Measurements from ENCODE around the gene ZNF710.

Gene ZNF710

GRCh38 chr15:90019611-90020010 lies 18.5 kb downstream of the ZNF710 start:
- no peak for DNase-seq

DNA sequence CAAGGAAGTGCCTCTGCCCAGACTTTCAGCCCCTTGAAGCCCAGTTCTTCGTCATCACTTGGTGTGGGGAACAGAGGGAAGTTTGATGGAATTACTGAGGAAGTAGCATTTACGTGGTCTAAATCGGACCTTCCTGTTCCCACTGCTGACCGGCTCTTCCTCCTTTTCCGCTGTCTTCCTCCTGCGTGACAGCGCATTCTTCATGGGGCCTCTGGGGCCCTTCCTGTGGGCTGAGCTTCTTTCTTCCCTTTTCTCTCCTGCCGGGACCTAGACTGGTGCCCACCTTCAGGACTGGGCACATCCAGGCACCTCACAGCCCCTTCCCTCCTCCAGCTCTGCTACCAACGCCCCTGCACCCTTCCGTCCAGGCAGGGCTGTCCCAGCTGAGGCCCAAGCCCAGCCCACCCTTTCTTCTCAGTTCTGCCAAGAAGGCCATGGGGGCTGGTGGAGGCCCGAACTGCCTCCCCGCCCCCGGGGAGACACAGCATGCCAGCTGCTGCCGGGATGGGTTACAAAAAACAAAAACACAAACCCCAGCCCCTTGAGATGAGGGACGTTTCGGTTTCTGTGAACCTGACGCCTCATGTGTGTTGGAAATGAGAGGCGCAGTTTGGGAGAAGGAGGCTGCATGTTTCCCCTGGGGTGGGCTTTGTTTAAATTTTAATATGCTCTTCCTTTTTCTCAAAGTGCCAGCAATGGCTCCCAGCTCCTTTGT lies 19.1 kb downstream of the ZNF710 start:
- DNase-seq, result peak; percentile 68 to 78

GRCh38 chr15:90020936-90021507 lies 19.9 kb downstream of the ZNF710 start:
- no peak for DNase-seq

- DNase-seq, result no peak
Measured at GRCh38 chr15:90022345-90022744, 21.2 kb downstream of the ZNF710 start.

- no peak for DNase-seq
Measured at GRCh38 chr15:90022905-90023700, 22.0 kb downstream of the ZNF710 start.

GRCh38 chr15:90024406-90024805 lies 23.3 kb downstream of the ZNF710 start:
- DNase-seq, result no peak

GRCh38 chr15:90025489-90026033 lies 24.4 kb downstream of the ZNF710 start:
- DNase-seq, result peak; percentile 44 to 65

DNA sequence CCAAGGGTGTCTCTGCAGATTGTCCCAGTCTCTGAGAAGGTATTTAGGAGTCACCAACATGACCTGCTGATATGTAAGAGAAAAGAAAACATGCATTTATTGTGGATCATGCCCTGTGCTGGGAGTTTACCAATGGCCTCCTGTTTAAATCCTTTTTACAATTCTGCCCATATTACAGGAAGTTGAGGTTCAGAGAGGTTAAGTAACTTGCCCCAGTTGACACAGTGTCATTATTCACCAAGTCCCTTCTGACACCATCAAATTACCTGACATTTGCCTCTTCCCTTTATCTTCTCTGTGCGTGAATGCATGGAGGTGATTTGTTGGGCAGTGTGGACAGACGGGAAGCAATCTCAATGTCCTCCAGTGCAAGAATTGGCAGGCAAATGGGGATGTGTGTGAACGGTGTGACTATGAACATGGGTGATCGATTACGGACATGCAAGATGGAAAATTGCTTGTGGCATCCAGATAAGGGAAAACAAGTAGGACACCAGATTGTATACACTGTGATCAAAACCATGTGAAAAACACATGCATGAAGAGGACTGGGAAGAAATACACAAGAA lies 27.3 kb downstream of the ZNF710 start:
- DNase-seq, result no peak

- DNase-seq, result no peak
Measured at GRCh38 chr15:90029024-90029423, 27.9 kb downstream of the ZNF710 start.

GRCh38 chr15:90030376-90030775 lies 29.3 kb downstream of the ZNF710 start:
- no peak for DNase-seq

DNA sequence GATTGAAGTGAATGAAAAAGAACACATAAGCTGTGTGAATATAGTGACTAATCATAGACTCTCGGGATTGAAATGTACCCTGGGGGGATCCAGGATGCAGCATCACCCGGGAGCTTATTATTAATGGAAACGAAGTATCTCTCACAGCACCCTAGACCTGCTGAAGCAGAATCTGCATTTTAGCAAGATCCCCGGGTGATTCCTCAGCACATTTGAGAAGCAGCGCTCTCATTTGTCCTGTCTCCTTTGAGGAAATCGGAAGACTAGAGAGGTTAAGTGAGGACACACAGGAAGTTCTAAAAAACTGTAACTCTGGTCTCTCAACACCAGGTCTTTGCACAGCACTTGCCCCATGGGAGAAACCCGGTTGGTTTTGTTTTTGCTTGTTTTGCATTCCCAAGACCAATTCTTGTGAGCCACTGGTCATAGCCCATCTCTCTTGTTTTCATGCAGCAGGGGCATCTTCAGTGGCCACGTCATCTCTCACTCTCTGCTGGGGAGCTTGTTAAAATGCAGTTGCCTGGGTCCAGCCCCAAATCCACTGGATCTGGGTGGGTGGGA lies 30.2 kb downstream of the ZNF710 start:
- peak; percentile 82 to 93 for DNase-seq

DNA sequence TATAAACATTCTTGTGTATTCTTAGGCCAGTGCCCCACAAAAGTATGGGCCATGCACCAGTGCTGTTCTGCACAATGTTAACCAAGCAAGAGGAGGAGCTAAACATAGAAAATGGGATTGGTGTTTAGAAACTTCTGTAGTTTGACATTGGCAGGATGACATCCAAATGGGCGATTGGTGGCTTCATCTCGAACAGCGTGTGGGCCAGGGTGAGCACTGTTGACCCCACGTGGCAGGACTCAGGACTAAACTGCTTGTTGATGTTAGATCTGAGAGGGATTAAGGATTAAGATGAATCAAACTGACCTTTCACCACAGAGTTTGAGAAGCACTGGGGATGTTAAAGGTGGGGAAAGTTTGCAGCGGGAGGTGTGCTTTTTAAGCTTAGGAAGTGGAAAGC lies 31.9 kb downstream of the ZNF710 start:
- no peak for DNase-seq

- no peak for DNase-seq
Measured at GRCh38 chr15:90033448-90033847, 32.3 kb downstream of the ZNF710 start.

DNA sequence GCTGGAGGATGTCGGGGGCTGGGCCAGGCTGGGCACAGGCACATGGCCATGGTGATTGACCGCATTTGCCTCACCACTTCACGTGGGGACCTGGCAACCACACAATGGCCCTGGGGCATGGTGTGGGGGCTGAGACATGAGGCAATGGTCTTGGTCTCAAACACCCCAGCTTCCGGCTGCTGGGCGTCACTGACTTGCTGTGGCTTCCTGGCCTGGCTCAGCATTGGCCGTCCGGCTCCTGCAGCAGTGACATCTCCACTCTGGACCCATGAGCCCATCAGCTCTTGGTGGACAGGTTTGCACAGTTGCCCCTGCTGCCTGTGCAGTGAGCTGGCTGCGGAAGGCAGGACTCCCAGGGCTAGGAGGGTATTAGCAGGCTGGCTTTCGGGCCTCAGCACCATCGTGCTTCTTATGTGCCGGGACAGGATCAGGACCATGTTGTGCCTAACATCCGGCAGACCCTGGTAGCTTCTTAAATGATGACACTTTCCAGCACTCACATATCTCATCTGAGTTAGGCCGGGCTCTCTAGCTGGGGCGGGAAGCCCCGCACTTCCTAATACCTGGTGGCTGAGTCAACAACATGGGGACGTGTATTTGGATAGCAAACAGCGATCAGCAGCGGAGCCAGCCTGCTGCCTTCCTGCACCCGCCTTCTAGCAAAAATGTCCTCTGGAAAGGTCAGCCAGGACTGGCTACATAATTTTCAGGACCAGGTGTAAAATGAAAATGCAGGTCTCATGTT lies 34.1 kb downstream of the ZNF710 start:
- peak; percentile 85 to 94 for DNase-seq

DNA sequence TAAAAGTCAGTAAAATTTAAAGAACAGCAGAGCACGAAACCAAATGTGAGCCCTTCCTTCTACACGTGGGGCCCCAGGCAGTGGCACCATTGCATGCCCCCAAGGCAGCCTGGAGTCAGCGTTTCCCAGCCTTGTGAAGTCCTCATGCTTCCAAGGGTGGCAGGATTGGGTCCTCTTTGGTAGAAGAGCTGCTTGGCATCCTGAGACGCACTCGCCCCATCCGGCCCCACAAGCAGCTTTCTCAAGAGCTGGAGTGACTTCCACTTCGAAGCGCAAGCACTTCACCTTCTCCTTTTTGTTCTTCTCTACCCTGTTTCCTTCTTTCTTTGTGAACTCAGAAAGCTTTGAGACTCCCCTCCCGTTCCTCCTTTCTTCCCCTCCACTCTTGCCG lies 34.7 kb downstream of the ZNF710 start:
- peak in 1 of 2 donors; percentile 39 for DNase-seq

DNA sequence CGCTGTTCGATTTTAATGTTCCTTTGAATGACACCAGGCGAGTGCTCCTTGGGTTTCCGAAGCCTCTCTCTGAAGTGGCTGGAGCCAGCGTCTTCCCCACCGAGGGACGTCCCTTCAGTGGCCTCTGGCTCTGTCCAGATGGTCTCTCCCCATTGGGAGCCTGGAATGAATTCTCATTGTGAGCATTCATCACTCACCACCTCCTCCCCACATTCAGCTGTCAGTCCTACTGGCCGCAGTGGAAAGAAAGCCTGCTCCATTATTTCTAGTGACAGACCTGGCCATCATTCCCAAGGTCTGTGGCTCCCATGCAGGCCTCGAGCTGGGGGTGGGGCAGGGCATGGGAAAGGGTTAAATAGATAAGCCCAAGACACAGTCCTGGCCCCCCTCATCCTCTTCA lies 35.2 kb downstream of the ZNF710 start:
- DNase-seq, result no peak

DNA sequence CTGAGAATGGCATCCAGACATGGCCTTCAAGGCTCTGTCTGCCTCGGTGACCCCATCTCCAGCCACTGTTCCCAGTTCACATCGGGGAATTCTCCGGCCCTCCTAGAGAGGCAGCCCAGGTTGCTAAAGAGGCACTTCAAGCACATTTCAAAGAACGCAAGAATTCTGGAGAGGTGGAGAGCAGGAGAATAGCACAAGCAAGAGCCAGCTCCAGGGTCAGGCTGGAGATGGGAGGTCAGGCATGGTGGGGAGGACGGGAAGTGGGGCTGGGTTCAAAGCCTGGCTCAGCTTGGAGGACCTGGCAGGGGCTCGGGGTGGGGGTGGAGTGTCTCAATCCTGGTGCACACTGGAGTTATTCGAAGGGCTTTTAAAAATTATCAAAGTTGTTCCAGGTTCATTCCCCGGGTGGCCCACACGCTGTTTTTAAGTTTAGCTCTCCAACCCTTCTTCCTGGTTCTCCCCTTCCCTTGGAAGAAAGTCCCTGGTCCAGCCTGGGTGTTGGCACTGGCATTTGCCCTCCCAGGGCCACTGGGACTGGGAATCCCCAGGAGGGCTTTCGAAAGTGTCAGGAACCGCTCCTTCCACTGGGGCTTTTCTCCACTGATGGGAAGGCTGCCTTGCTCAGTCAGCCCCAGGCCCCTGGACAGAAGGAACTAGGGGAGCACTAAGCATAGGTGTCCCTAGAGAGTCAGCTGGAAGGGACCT lies 35.8 kb downstream of the ZNF710 start:
- DNase-seq, result peak in 1 of 2 donors; percentile 62

DNA sequence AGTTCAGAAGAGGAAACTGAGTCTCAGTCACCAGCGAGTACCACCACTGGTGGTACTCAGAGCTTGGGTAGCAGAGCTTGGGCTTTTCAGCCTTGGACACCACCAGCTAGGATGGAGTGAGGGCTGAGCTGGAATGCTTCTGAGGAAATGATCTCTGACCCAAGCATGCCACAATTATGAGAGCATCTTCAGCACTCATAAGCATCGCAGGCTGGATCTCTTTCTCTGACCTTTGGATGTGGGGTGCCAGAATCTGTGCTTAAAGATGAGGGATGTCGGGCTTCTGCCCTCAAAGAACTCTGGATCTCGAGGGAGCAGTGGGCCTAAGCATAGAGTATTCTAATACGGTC lies 36.4 kb downstream of the ZNF710 start:
- DNase-seq, result no peak

DNA sequence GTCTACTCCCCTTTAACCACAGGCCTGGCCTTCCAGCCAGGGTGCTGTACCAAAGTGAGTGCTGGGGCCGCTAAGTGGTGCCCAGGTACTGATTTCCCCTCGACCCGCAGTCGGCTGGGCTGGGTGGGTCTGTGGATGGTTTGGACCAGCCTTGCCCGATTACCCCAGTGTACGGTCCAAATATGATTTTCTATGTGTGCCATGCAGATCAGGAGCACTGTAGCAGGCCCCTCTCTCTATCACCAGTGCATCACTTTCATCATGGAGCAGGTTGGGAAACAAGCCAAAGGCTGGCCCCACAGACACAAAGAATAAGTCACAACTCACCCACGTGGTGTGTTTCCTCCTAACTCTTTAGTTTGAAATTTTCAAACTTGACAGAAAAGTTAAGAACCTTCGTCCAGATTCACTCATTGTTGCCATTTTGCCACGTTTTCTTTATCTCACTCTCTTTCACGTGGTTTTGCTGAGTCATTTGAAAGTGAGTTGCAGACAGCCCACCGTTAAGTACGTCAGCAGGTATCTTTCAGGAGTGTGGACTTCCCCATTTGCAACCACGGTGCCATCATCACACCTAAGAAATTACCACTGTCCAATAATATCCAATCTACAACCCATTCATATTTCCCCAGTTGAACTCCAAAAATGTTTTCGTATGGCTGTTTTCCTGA lies 37.0 kb downstream of the ZNF710 start:
- no peak for DNase-seq

GRCh38 chr15:90038632-90039095 lies 37.5 kb downstream of the ZNF710 start:
- no peak for DNase-seq

DNA sequence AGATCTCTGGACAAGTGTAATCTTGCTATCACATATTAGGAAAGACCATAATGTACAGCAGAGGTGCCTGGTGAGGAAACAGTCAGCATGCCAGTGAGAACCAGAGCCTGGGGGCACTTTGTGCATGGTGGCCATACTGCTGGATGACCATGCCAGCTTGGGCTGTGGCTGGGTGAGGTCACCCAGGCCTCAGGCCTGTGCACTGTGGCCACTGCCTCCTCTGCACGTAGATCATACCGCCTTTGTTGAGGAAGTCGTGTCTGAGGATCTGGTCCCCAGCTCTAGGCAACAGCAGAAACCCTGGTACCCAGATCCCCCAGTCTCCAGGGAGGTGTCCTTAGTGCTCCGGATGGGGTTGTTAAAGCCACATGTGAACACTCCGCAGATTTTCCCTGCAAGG lies 38.9 kb downstream of the ZNF710 start:
- DNase-seq, result peak in 1 of 2 donors; percentile 58

All from inflammatory macrophage treated with lipopolysaccharide for 1 hour (primary cell).